KOPT-K1 (cell line): ENCODE results near the gene MOK.
"Not testable (repeated sequence)": the region's sequence is repeated elsewhere in the genome, so short reads cannot be mapped to it uniquely, and the experiment has no call there.

Source experiments
- H3K27ac ChIP-seq: fragments of 200-600 bp; sonication (generic); 2 replicates; pipeline ENCODE4 v1.5.1; 2016; ENCODE audit warnings: antibody characterized with exemption, mild to moderate bottlenecking, low read depth, low read length; ENCODE audit not compliant: poor library complexity, severe bottlenecking
- H3K36me3 ChIP-seq: fragments of 200-600 bp; sonication (generic); 2 replicates; pipeline ENCODE4 v1.5.1; 2017; ENCODE audit warnings: antibody characterized with exemption, mild to moderate bottlenecking, low read length, moderate library complexity; ENCODE audit not compliant: insufficient read depth
- H3K9me3 ChIP-seq: fragments of 200-600 bp; sonication (generic); 2 replicates; pipeline ENCODE4 v1.5.1; 2017; ENCODE audit warnings: antibody characterized with exemption, low read length, mild to moderate bottlenecking; ENCODE audit not compliant: insufficient read depth, poor library complexity, severe bottlenecking

Gene MOK

GRCh38 chr14:102316338-102316742, 11.4 kb upstream of the MOK start:
- Histone ChIP-seq H3K9me3 (no peaks in the 10 kb centered on the region), H3K27ac (peak overlapping the region; percentile 34), H3K36me3 (no peaks in the 10 kb centered on the region)

GRCh38 chr14:102315121-102315520, 10.2 kb upstream of the MOK start:
- Histone ChIP-seq H3K27ac (no peak overlapping the region), H3K36me3 (no peaks in the 10 kb centered on the region), H3K9me3 (no peaks in the 10 kb centered on the region)

GRCh38 chr14:102314242-102315011, 9.5 kb upstream of the MOK start:
- no peak overlapping the region for H3K27ac ChIP-seq

GRCh38 chr14:102303664-102304063, 1.3 kb downstream of the MOK start:
- Histone ChIP-seq H3K36me3 (no peaks in the 10 kb centered on the region), H3K27ac (no peak overlapping the region), H3K9me3 (no peaks in the 10 kb centered on the region)

More at GRCh38 chr14:102314242-102315011, 9.5 kb upstream of the MOK start:
- Histone ChIP-seq H3K9me3 (no peaks in the 10 kb centered on the region), H3K36me3 (no peaks in the 10 kb centered on the region)

- H3K36me3 ChIP-seq, H3K9me3 ChIP-seq, H3K27ac ChIP-seq: not testable (repeated sequence)
Observed at GRCh38 chr14:102298303-102299070, 6.5 kb downstream of the MOK start.

GRCh38 chr14:102297436-102298170, 7.4 kb downstream of the MOK start:
- Histone ChIP-seq H3K9me3 (no peaks in the 10 kb centered on the region), H3K36me3 (no peaks in the 10 kb centered on the region), H3K27ac (no peak overlapping the region)

- Histone ChIP-seq H3K9me3 (no peaks in the 10 kb centered on the region), H3K27ac (no peak overlapping the region), H3K36me3 (no peaks in the 10 kb centered on the region)
Observed at GRCh38 chr14:102295270-102295669, 9.7 kb downstream of the MOK start.

GRCh38 chr14:102293781-102294180, 11.2 kb downstream of the MOK start:
- H3K9me3 ChIP-seq = no peaks in the 10 kb centered on the region
- no peaks in the 10 kb centered on the region for H3K36me3 ChIP-seq
- H3K27ac ChIP-seq = no peak overlapping the region

GRCh38 chr14:102292441-102292840, 12.5 kb downstream of the MOK start:
- Histone ChIP-seq H3K9me3 (no peaks in the 10 kb centered on the region), H3K36me3 (no peaks in the 10 kb centered on the region), H3K27ac (no peak overlapping the region)

- Histone ChIP-seq H3K27ac (no peak overlapping the region), H3K9me3 (no peaks in the 10 kb centered on the region)
Observed at GRCh38 chr14:102288139-102288538, 16.8 kb downstream of the MOK start.

GRCh38 chr14:102285106-102285505, 19.9 kb downstream of the MOK start:
- no peak overlapping the region for H3K27ac ChIP-seq
- no peaks in the 10 kb centered on the region for H3K9me3 ChIP-seq
- no peaks in the 10 kb centered on the region for H3K36me3 ChIP-seq

More at GRCh38 chr14:102288139-102288538, 16.8 kb downstream of the MOK start:
- H3K36me3 ChIP-seq = no peaks in the 10 kb centered on the region

GRCh38 chr14:102283631-102284129, 21.3 kb downstream of the MOK start:
- H3K27ac ChIP-seq = no peak overlapping the region
- no peaks in the 10 kb centered on the region for H3K9me3 ChIP-seq
- H3K36me3 ChIP-seq = no peaks in the 10 kb centered on the region

- H3K27ac ChIP-seq = no peak overlapping the region
- H3K36me3 ChIP-seq = no peaks in the 10 kb centered on the region
Observed at GRCh38 chr14:102282751-102283465, 22.1 kb downstream of the MOK start.

GRCh38 chr14:102280376-102280962, 24.5 kb downstream of the MOK start:
- Histone ChIP-seq H3K27ac (no peak overlapping the region), H3K9me3 (no peaks in the 10 kb centered on the region), H3K36me3 (no peaks in the 10 kb centered on the region)

More at GRCh38 chr14:102282751-102283465, 22.1 kb downstream of the MOK start:
- no peaks in the 10 kb centered on the region for H3K9me3 ChIP-seq
